KOPT-K1 (cell line): ENCODE measurements around the gene ODC1.
"Not testable (repeated sequence)": the region's sequence is repeated elsewhere in the genome, so short reads cannot be mapped to it uniquely, and the experiment has no call there.

Experiments used
- H3K27ac ChIP-seq: fragments of 200-600 bp; sonication (generic); 2 replicates; pipeline ENCODE4 v1.5.1; 2016; ENCODE audit warnings: antibody characterized with exemption, mild to moderate bottlenecking, low read depth, low read length; ENCODE audit not compliant: poor library complexity, severe bottlenecking
- H3K36me3 ChIP-seq: fragments of 200-600 bp; sonication (generic); 2 replicates; pipeline ENCODE4 v1.5.1; 2017; ENCODE audit warnings: antibody characterized with exemption, mild to moderate bottlenecking, low read length, moderate library complexity; ENCODE audit not compliant: insufficient read depth
- H3K9me3 ChIP-seq: fragments of 200-600 bp; sonication (generic); 2 replicates; pipeline ENCODE4 v1.5.1; 2017; ENCODE audit warnings: antibody characterized with exemption, low read length, mild to moderate bottlenecking; ENCODE audit not compliant: insufficient read depth, poor library complexity, severe bottlenecking

ODC1 gene

DNA sequence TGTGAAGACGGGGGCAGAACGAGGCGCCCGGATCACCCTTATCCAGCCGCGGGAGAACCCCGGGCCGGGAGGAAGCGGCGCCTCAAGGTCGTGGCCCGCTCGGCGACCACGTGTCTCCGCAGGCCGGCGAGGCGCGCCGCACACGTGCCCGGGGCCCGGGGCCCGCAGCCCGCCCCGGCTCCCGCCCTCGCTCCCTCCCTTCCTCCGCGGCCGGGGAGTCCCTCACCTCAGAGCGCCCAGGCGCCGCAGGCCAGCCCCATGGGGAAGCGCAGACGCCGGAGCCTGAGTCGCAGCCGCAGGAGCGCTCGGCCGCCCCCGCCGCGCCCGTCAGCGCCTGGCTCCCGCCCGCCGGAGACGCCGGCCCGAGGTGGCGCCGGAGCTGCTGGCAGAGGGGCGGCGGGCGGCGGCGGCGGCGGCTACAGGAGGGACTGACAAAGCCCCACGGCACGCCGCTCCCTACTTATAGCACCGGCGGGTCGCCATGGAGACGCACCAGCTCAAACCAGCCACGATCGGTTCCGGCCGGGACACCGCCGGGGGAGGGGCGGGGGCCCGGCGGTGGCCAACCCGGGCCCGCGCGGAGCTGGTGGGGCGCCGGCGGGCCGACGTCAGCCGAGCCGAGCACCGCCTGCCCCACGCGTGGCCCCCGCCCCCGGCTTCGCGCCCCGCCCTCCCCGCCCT is at the start of gene ODC1:
Gene ODC1 (minus strand): TSS at position 433 of the 681 bp plus-strand sequence. CDS start 3,295 bp downstream, outside the sequence.
- Histone ChIP-seq H3K9me3 (peaks cover 4% of the 10 kb centered on the region), H3K27ac (peak within 1 kb of the TSS; percentile 92), H3K36me3 (peaks cover 34% of the 10 kb centered on the region)

DNA sequence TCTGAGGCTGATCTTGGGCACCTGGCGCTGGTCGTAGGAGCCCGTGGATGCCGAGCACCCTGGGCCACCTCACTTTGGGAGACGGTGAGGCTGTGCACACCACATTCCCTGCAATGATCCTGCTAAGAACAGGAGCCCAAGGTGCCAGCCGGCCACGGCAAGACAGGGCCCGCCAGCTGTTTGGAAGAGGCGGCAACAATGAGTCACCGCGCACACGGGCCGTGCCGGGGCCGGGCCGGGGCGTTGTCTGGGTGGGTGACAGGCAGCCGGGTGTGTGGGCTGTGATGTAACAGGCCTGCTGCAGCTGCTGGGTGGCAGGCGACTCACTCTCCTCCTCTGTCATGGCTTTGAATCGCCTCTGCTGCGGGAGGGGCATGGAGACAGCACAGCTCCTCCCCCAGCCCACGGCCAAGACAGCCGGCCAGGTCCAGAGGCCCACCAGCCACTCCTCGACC is 49.7 kb upstream of the ODC1 start:
- Histone ChIP-seq H3K9me3 (no peaks in the 10 kb centered on the region), H3K36me3 (no peaks in the 10 kb centered on the region), H3K27ac (peak overlapping the region; percentile 23)

DNA sequence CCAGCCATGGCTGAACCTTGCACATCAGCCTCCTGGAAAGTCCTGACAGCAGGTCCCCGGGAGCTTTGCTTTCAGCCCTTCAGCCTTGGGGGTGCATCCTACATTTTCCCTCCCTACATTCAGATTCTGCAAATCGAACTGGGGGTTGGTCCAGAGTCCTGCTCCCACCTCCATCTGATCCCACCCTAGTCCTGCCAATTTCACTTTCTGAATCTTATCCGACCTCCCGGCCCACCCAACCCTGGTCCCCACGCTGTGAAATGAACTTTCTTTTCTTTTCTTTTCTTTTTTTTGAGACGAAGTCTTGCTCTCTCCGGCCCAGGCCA is 47.8 kb upstream of the ODC1 start:
- Histone ChIP-seq H3K36me3 (no peaks in the 10 kb centered on the region), H3K27ac (no peak overlapping the region), H3K9me3 (peaks cover 7% of the 10 kb centered on the region)

DNA sequence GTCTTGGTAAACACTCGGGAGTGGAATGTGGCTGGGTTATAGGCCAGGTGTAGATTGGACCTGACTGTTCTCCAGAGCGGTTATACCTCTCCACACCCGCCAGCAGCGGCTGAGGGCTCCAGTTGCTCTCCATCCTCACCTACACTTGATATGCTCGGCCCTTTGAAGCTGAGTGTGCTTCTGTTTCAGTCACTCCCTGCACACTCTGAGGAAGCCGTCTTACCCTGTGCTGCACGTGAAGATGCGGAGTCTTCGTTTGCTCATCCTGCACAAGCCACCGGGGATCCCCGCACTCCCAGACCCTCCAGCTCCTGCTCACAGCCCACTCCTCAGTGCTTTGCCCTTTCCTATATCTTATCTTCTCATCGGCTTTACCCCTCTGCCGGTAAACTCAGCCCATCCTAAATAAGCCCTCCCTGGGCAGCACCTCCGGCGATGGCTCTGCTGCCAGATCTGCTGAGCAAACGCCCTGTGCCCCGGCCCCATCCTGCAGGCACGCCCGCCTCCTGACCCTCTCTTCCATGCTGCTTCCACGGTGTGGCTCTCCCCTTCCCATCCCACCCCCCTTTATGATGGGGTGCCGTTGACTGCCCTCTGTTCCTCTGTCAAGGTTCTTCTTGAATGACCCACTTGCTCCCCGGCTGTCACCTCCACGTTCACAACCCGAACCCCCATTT is 47.3 kb upstream of the ODC1 start:
- Histone ChIP-seq H3K27ac (peak overlapping the region; percentile 10), H3K9me3 (peaks cover 7% of the 10 kb centered on the region)

DNA sequence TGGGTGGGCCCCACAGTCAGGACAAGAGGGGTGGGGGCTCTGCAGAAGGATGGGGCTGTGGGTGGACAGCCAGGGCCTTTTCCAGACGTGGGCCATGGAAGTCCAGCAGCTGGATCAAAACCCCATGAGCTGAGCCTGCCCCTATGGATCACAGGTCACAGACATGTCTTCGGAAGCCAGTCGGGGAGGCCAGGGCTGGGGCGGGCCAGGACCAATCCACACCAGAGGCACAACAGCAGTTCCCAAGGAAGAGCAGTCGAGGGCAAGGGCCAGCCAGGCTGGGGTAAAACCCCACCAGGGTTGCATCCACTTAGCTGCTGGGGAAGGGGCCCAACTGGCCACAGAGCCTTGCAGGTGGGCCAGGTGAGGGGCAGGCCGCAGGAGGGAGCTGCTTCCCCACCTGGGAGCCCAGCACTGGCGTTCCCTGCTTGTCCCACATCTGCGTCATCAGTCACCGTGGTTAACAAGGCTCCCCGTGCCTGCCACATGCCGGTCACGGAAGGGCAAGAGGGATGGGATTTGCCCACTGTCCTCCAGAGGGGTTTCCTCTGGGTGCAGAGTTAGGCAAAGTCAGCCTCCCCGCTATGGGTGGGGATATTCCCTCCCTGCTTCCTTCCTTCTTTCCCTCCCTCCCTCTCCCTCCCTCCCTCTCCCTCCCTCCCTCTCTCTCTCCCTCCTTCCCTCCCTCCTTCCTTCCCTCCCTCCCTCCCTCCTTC is 46.4 kb upstream of the ODC1 start:
- H3K27ac ChIP-seq: peak overlapping the region; percentile 84

More for the DNA sequence above, 47.3 kb upstream of the ODC1 start:
- no peaks in the 10 kb centered on the region for H3K36me3 ChIP-seq

DNA sequence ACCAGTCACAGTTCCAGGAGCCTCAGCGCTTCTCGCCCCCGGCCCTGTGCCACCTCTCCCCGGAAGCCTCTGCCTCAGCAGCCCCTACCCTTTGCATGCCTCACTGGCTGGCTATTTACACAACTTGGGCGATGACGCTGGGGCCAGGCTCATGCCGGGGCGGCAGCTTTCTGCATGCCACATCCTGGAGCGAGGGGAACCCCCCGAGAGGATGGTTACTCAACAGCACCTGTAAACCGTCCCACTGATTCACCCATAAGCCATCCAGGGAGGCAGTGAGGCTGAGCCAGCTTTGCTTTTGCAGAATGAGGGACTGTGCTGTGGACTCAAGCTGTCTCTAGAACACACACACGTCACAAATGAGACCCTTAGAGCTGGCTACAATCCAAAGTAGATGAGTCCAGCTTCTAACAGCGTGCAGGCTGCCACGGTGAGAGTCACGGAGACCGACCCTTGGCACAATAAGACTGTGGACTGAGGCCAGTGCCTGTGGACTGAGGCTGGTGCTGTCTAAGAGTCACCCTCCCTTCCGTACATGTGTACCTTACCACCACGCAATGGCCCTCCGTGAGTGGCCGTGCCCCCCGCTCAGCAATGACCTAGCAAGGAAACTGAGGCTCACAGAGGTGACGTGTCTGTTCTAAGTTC is 45.6 kb upstream of the ODC1 start:
- H3K27ac ChIP-seq: peak overlapping the region; percentile 84
- H3K36me3 ChIP-seq: no peaks in the 10 kb centered on the region
- peaks cover 7% of the 10 kb centered on the region for H3K9me3 ChIP-seq

More for the DNA sequence above, 46.4 kb upstream of the ODC1 start:
- Histone ChIP-seq H3K9me3 (peaks cover 7% of the 10 kb centered on the region), H3K36me3 (no peaks in the 10 kb centered on the region)

DNA sequence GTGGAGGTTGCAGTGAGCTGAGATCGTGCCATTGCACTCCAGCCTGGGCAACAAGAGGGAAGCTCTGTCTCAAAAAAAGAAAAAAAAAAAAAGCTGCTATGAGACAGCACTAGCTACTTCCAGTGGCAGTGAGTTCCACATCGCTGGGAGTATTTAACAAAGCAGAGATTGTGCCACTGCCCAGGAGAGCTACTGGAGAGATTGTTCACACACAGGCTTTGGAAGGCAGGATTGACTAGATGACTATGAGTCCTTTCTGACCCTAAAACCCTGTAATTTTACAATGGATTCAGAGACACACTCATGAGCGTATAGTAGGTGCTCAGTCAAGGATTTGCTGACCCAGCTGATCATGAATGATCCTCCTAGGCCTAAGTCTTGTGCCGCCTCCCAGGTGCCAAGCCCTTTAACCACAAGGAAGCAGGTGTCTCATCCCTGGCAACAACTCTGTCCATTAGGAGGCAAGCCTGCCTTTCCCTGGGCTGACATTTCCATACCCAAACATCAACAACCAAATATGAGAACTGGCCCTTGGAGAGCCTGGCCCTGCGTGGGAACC is 45.0 kb upstream of the ODC1 start:
- H3K27ac ChIP-seq: peak overlapping the region; percentile 84
- H3K9me3 ChIP-seq: peaks cover 7% of the 10 kb centered on the region
- H3K36me3 ChIP-seq: no peaks in the 10 kb centered on the region

DNA sequence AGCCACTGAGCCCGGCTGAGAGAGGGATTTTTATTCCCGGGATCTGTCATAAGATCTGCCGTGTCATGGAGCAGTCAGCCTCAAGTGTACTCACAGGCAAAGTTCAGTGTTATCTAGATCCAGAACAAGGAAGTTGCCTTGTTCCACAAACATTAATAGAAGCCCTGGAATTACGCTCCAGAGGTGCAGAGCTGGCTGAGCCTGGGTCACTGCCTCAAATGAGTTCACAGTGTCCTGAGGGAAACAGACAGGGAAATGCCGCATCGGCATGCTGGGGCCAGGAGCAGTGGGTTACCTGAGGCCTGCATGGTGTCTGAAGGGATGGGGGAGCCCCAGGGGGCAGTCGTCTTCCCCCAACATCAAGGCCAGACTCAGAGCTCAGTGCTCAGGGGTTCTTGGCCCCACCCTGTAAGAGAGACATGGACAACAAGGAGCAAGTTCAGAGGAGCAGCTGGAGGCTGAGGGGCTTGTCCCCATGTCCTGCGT is 42.7 kb upstream of the ODC1 start:
- Histone ChIP-seq H3K9me3 (peaks cover 7% of the 10 kb centered on the region), H3K36me3 (no peaks in the 10 kb centered on the region), H3K27ac (no peak overlapping the region)

DNA sequence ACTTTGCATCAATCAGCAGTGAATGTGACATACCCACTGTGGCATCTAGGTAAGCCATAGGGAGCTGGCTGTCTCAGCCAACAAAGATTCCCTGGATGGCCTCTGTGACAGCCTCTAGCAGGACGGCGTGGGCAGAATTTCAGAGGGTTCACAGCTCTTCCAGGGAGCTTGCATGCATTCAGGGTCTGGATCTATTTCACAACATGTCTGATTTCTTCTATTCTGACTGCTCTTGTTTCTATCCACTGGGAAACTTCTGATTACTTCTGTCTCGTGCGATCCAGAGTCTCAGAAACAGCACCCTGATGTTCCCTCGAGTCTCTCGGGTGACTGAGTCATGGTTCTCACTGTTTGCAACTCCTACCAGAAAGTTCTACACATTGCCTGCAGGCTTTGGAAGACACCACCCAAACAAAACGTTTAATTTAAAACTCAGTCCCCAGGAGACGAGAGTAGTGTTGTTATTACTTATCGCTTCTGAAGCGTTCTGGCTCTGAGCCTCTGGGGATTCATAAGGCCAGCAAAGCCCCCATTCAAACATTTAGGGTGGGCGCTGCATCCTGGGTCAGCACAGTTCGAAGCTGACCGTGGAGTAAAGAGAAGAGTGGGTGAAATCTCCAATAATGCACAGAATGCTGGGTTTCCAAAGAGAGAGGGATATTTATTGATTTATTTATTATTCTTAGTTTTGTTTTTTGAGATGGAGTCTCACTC is 41.9 kb upstream of the ODC1 start:
- Histone ChIP-seq H3K36me3 (no peaks in the 10 kb centered on the region), H3K9me3 (peaks cover 7% of the 10 kb centered on the region), H3K27ac (no peak overlapping the region)

DNA sequence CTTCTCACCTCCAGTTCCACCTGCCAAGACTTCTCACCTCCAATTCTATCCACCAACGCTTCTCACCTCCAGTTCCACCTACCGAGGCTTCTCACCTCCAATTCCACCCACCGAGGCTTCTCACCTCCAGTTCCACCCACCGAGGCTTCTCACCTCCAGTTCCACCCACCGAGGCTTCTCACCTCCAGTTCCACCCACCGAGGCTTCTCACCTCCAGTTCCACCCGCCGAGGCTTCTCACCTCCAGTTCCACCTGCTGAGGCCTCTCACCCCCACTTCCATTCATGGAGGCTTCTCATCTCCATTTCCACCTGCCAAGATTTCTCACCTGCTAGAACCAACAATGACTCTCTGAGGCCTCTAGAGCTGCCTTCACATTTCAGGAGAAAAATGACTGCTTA is 40.0 kb upstream of the ODC1 start:
- H3K9me3 ChIP-seq, H3K27ac ChIP-seq, H3K36me3 ChIP-seq: not testable (repeated sequence)

DNA sequence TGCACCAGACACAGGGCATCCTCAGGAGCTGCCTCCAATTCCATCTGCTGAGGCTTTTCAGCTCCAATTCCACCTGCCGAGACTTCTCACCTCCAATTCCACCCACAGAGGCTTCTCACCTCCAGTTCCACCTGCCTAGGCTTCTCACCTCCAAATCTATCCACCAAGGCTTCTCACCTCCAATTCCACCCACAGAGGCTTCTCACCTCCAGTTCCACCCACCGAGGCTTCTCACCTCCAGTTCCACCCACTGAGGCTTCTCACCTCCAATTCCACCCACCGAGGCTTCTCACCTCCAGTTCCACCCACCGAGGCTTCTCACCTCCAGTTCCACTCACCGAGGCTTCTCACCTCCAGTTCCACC is 39.6 kb upstream of the ODC1 start:
- H3K36me3 ChIP-seq, H3K27ac ChIP-seq, H3K9me3 ChIP-seq: not testable (repeated sequence)

DNA sequence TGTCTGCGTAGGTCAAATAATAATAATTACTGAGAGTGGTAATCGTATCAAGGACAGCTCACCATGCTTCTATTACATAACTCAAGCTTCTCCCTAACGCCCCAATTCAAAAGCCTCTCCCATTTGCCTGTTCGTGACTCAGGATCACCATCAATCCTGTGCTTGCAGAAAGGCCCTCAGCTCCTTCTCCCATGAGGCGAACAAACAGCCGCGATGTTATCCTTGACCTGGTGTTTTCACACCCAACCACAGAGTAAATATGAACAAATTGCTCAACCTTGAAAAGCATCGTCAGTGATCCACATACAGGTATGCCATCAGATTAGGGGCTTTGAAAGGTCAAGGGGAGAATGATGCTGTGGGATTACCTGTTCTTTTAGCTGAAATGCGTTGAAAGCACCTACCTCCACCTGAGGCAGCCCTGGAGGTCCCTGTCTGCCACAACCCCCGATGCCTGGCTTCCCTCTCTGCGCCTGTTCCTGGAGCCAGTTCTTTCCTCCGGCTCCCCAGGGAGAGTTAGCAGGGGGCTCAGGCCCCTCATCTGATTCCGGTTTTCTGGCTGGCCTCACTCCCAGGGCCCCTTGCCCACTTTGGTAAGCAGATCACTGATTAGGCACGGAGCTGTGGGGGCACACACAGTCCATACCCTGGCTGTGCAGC is 39.1 kb upstream of the ODC1 start:
- H3K9me3 ChIP-seq: peaks cover 5% of the 10 kb centered on the region
- H3K27ac ChIP-seq: no peak overlapping the region

DNA sequence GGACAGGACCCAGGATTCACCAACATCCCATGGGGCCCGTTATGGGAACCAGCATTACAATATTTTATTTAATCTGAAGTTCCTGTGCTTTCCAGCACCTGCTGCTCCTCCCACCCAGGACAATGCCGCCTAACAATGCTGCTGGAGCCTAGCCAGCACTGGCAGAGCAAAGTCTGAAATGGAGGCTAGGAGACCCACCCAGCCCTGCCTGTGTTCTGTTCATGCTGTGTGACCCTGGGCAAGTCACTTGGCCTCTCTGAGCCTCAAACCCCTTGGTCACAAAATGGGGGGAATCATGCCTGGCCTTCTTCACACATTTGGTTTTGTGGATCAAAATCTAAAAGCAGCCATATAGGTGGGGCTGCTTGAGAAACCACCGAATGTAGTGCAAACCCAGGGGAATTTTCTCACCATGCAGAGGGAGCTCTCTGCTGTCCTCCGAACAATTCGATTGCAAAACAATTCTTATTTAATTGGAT is 38.5 kb upstream of the ODC1 start:
- H3K36me3 ChIP-seq: no peaks in the 10 kb centered on the region
- no peak overlapping the region for H3K27ac ChIP-seq
- no peaks in the 10 kb centered on the region for H3K9me3 ChIP-seq

More for the DNA sequence above, 39.1 kb upstream of the ODC1 start:
- H3K36me3 ChIP-seq: no peaks in the 10 kb centered on the region

DNA sequence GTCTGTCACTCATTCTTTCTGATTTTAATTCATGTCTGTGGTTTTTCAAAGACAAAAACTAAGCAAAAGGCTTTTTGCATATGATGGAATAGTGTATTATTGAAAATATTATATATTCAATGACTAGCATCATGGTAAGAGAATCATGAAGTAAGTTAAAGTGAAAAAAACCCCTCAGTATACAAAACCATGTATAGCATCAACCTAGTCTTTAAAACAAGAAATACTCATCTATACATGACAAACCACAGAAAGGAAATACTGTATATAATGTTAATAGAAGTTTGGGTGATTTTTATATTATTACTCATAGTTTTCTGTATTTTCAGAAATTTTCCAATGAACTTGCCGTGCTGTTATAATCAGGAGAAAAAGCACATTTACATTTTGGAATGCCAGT is 38.0 kb upstream of the ODC1 start:
- no peaks in the 10 kb centered on the region for H3K9me3 ChIP-seq
- H3K36me3 ChIP-seq: no peaks in the 10 kb centered on the region
- no peak overlapping the region for H3K27ac ChIP-seq
